Naive thymus-derived CD4-positive, alpha-beta T cell (primary cell): ENCODE results near the gene ADPRHL1. TPM values are rescaled to one million over a fixed set of nuclear protein-coding genes. Genes with fewer than 3 reads are reported as not detected.
A peak's percentile ranks its signal among the peaks of the same experiment; 100 is the strongest.

Experiments used
- ATAC-seq: fragments of 150-1000 bp; cut with Tn5 transposase; 2 replicates; pipeline ENCODE4 v1.10.0; 2021; ENCODE audit warnings: mild to moderate bottlenecking, moderate library complexity
- CTCF ChIA-PET: fragments of 350-600 bp; sonication (Branson Sonifier 250); formaldehyde crosslinking; loops from one replicate; lab custom pipeline; 2021; ENCODE audit warnings: antibody characterized with exemption; lab: Charles Lee
- POLR2A ChIA-PET: fragments of 350-600 bp; sonication (Branson Sonifier 250); formaldehyde crosslinking; loops from one replicate; lab custom pipeline; 2021; ENCODE audit warnings: antibody characterized with exemption, inconsistent platforms; lab: Charles Lee
- DNase-seq, 9 donors: peaks; one replicate each; pipeline versions ENCODE4 v3.0.0 to v3.0.0-alpha.2; 2020 to 2022; ENCODE audit warnings: mixed read lengths in 1 of 9
- H3K27ac ChIP-seq: one replicate; pipeline ENCODE4 v1.7.0; 2013; ENCODE audit warnings: mild to moderate bottlenecking, low read depth, low read length, moderate library complexity
- H3K27me3 ChIP-seq, 2 donors: one replicate each; pipeline ENCODE4 v1.7.0; 2013; ENCODE audit warnings: low read length in 2 of 2, mild to moderate bottlenecking in 2 of 2, moderate library complexity in 2 of 2; ENCODE audit not compliant: control insufficient read depth in 2 of 2, insufficient read depth in 2 of 2
- H3K36me3 ChIP-seq, 3 experiments: 1 replicate in 2 of 3; 2 replicates in 1 of 3; pipeline ENCODE4 v1.7.0; 2013; ENCODE audit warnings: low read length in 3 of 3, mild to moderate bottlenecking in 3 of 3, moderate library complexity in 1 of 3; ENCODE audit not compliant: insufficient read depth in 3 of 3, control insufficient read depth in 2 of 3
- H3K4me1 ChIP-seq, 2 donors: one replicate each; pipeline ENCODE4 v1.7.0; 2013; ENCODE audit warnings: low read length in 2 of 2, mild to moderate bottlenecking in 2 of 2, moderate library complexity in 1 of 2; ENCODE audit not compliant: control insufficient read depth in 2 of 2, insufficient read depth in 2 of 2
- H3K4me3 ChIP-seq: 2 replicates; pipeline ENCODE4 v1.7.0; 2013; ENCODE audit warnings: mild to moderate bottlenecking, low read length
- H3K9me3 ChIP-seq, 3 experiments: 1 replicate in 2 of 3; 2 replicates in 1 of 3; pipeline ENCODE4 v1.7.0; 2013; ENCODE audit warnings: low read length in 3 of 3; ENCODE audit not compliant: control insufficient read depth in 2 of 3
- H3K27ac Mint-ChIP-seq, 9 donors: one replicate each; pipeline ENCODE4 v1.8.0; 2020 to 2022; ENCODE audit warnings: mixed read lengths in 9 of 9, mild to moderate bottlenecking in 8 of 9, moderate library complexity in 5 of 9, inconsistent platforms in 2 of 9
- H3K27me3 Mint-ChIP-seq, 5 donors: one replicate each; pipeline ENCODE4 v1.8.0; 2021 to 2022; ENCODE audit warnings: mixed read lengths in 5 of 5, mild to moderate bottlenecking in 1 of 5
- H3K36me3 Mint-ChIP-seq, 5 donors: one replicate each; pipeline ENCODE4 v1.8.0; 2020 to 2022; ENCODE audit warnings: mixed read lengths in 5 of 5, mild to moderate bottlenecking in 3 of 5, inconsistent platforms in 1 of 5
- H3K4me1 Mint-ChIP-seq, 7 donors: one replicate each; pipeline ENCODE4 v1.8.0; 2020 to 2022; ENCODE audit warnings: mixed read lengths in 7 of 7, mild to moderate bottlenecking in 3 of 7, inconsistent platforms in 1 of 7
- H3K4me3 Mint-ChIP-seq, 10 donors: one replicate each; pipeline ENCODE4 v1.8.0; 2020 to 2022; ENCODE audit warnings: mild to moderate bottlenecking in 10 of 10, mixed read lengths in 10 of 10, moderate library complexity in 6 of 10, inconsistent platforms in 2 of 10
- H3K9me3 Mint-ChIP-seq, 11 donors: one replicate each; pipeline ENCODE4 v1.8.0; 2020 to 2022; ENCODE audit warnings: mixed read lengths in 11 of 11, mild to moderate bottlenecking in 4 of 11, inconsistent platforms in 1 of 11, moderate library complexity in 1 of 11
- intact Hi-C, 2 donors: fragments of 100-400 bp; cut with micrococcal nuclease; formaldehyde crosslinking; loops; one replicate each; pipeline ENCODE4 v1.15.1; 2023
- polyA plus RNA-seq, 2 donors: library from polyadenylated mRNA; unstranded; fragments of 300-500 nt; fragmentation: Illumina TruSeq; gene quantifications; one replicate each; pipeline ENCODE4 v1.2.3, GENCODE V29; 2021
- total RNA-seq, 6 experiments: library from RNA in 5 of 6; stranded (reverse) in 5 of 6; gene quantifications; 1 replicate in 5 of 6; 2 replicates in 1 of 6; pipeline ENCODE4 v1.2.3 and lab custom pipeline; 2021 to 2026

Gene ADPRHL1
- total and polyA plus RNA-seq, 7 experiments from 2014 or later: 0.12 to 2.0 (median 1.1) TPM; not detected in 1

DNA sequence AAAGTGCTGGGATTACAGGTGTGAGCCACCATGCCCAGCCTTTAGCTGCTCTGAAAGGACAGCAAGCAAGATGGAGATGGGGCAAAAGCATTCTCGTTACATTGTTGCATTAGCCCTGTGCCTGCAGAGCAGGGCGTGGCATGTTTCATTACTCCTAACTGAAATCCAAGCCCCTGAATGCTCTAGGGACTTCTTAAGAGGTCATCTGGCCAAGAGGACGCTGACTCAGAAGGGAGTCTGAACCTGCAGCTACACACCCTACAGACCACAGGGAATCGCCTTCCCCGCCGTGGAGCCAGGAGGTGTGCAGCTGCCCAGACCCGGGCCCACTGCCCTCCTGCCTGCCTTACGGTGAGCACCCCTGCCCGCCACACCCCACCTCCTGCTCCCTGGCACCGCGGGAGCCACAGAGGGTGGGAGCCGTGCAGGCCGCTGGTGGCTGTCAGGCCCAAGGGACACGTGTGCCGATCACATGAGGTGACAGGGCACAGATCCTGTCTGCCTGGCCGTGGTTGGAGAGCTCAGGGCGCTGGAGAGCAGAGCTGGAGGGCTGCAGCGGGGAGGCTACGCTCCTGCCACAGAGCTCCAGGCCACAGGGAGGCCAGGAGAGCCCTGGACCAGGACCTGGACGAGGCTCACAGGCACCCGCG is 27.2 kb downstream of the ADPRHL1 start:
- no peak overlapping the region for H3K4me3 Mint-ChIP-seq
- peaks cover 0 to 6% (median 0%) of the 10 kb centered on the region in 5 donors for H3K36me3 Mint-ChIP-seq
- Histone ChIP-seq H3K9me3 (no peaks in the 10 kb centered on the region), H3K27me3 (no peaks in the 10 kb centered on the region), H3K27ac (no peak overlapping the region), H3K4me3 (no peak overlapping the region), H3K4me1 (no peaks in the 10 kb centered on the region), H3K36me3 (no peaks in the 10 kb centered on the region)
- CTCF ChIA-PET: no interaction called here
- no peak for ATAC-seq
- POLR2A ChIA-PET: no interaction called here
- peaks cover 0 to 5% (median 0%) of the 10 kb centered on the region in 5 donors for H3K27me3 Mint-ChIP-seq
- DNase-seq: no peak
- no peaks in the 10 kb centered on the region for H3K9me3 Mint-ChIP-seq
- intact Hi-C loops: no loop called here
- no peak overlapping the region for H3K27ac Mint-ChIP-seq
- no peaks in the 10 kb centered on the region for H3K4me1 Mint-ChIP-seq

DNA sequence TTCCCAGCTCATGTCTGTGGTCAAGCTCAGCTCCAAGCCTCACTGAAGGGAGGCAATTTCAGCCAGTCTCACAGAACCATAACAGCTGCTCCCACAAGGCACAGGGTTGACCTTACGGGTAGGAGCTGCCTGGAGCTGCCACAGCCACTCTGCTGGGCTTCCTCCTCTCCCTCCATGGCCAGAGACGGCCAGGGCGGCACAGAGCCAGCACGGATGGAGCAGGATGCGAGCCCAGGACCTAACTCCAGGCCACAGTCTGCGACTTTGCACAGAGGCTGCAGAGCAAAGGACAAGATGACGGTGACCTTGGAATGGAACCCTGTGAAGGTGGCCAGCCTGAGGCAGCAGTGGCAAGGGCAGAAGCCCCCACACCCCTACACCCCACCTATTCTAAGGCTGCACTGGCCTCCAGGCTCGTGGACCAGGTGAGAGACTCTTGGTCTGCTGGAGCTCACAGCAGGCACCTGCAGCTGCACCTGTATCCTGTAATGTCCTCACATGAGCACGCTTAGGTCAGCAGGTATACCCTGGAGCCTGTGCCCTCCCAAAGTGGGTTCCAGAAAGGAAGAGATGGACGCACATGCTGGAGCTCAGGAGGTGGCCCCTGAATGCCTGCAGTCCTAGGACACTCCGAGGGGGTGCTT is 29.6 kb downstream of the ADPRHL1 start:
- Histone ChIP-seq H3K9me3 (no peaks in the 10 kb centered on the region), H3K27me3 (no peaks in the 10 kb centered on the region), H3K36me3 (no peaks in the 10 kb centered on the region), H3K27ac (no peak overlapping the region), H3K4me1 (no peaks in the 10 kb centered on the region), H3K4me3 (no peak overlapping the region)
- H3K4me1 Mint-ChIP-seq: no peaks in the 10 kb centered on the region
- peaks cover 0 to 20% (median 0%) of the 10 kb centered on the region in 5 donors for H3K27me3 Mint-ChIP-seq
- ChIA-PET CTCF (no interaction called here), POLR2A (no interaction called here)
- H3K4me3 Mint-ChIP-seq: no peak overlapping the region
- intact Hi-C loops: no loop called here
- no peaks in the 10 kb centered on the region for H3K9me3 Mint-ChIP-seq
- H3K36me3 Mint-ChIP-seq: peaks cover 0 to 6% (median 0%) of the 10 kb centered on the region in 5 donors
- ATAC-seq: peak; percentile 4
- DNase-seq: no peak
- no peak overlapping the region for H3K27ac Mint-ChIP-seq

DNA sequence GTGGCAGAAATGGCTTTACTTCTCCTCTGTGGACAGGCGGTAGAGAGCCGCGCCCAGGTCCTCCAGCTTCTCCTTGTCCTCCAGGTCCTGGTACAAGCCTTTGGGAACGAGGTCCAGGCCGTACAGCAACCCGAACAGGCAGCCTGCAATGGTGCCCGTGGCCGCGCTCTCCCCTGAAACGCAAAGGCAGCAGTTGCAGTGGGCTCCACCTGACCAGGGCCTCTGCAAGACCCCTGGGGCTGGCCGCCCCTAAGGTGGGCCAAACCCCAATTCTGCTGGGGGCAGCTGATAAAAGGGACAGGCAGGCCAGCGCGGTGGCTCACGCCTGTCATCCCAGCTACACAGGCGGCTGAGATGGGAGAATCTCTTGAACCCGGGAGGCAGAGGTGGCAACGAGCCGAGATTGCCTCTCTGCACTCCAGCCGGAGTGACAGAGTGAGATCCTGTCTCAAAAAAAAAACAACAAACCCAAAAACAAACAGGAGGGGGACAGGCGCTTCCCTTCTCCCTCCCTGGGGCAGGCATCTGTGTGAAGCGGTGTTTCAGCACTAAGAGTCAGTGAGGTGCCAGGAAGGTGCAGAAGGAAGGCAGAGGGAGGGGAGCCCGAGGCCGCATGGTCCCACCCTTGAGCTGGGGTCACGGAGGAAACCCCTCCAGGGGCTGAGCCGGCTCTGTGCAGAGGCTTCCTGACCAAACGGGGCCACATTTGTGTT is 30.3 kb downstream of the ADPRHL1 start:
- no peaks in the 10 kb centered on the region for H3K36me3 ChIP-seq
- Mint-ChIP-seq H3K4me1 (no peaks in the 10 kb centered on the region), H3K27ac (no peak overlapping the region), H3K36me3 (peaks cover 0 to 6% (median 0%) of the 10 kb centered on the region in 5 donors), H3K4me3 (no peak overlapping the region), H3K27me3 (peaks cover 0 to 25% (median 0%) of the 10 kb centered on the region in 5 donors), H3K9me3 (no peaks in the 10 kb centered on the region)
- ChIA-PET CTCF (no interaction called here), POLR2A (no interaction called here)
- ATAC-seq (peak; percentile 26), DNase-seq (no peak)
- intact Hi-C loops: no loop called here
- no peaks in the 10 kb centered on the region for H3K9me3 ChIP-seq
- H3K4me1 ChIP-seq: no peaks in the 10 kb centered on the region
- H3K27me3 ChIP-seq: no peaks in the 10 kb centered on the region
- H3K27ac ChIP-seq: no peak overlapping the region
- H3K4me3 ChIP-seq: no peak overlapping the region

DNA sequence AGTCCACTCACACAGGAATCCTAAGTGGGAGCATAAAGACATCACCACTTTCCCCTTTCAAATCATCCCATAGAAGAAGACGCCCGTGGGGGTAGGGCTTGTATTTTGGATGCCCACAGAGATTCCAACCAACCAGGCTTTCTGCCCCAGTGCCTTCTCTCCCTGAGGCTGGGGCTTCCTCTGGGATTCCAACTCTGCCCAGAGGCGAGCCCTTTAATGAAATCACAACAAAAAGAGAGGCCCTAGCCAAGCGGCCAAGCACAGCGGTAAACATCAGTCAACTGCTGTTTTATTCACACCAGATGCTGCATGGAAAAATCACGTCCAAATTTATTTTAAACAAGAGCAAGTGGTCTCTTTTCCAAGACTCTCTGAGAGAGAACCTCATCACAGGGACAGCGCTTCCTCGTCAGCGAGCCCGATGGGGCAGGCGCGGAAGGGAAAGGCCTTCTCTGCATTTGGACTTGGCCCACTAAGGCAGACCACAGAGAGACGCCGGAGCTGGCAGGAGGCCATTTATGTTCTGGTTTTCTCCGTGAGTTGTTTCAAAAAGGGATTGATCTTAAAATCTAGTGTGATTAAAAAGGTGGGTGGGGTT is 31.5 kb downstream of the ADPRHL1 start:
- intact Hi-C loops: no loop called here

DNA sequence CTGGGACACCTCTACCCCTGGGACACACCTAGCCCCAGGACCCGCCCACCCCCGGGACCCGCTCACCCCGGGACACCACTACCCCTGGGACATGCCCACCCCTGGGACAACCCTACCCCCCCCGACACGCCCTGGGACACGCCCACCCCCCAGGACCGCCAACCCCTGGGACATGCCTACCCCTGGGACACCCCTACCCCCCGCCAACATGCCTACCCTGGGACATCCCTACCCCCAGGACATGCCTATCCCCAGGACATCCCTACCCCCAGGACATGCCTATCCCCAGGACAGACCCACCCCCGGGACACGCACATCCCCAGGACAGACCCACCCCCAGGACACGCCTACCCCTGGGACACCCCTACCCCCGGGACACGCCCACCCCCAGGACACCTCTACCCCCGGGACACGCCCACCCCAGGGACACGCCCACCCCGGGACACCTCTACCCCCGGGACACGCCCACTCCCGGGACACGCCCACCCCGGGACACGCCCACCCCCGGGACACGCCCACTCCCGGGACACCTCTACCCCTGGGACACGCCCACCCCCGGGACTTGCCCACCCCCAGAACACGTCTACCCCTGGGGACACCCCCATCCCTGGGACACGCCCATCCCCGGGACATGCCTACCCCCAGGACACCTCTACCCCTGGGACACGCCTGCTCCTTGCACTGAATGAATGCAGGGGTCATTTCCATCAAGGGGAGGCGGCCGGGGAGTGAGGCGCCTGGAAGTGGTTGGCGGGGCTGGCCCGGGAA is 32.3 kb downstream of the ADPRHL1 start:
- Histone ChIP-seq H3K36me3 (no peaks in the 10 kb centered on the region), H3K4me1 (no peaks in the 10 kb centered on the region), H3K27ac (no peak overlapping the region), H3K9me3 (no peaks in the 10 kb centered on the region), H3K4me3 (no peak overlapping the region), H3K27me3 (no peaks in the 10 kb centered on the region)
- Mint-ChIP-seq H3K4me1 (no peaks in the 10 kb centered on the region), H3K4me3 (no peak overlapping the region), H3K36me3 (no peaks in the 10 kb centered on the region), H3K9me3 (no peaks in the 10 kb centered on the region), H3K27ac (no peak overlapping the region), H3K27me3 (peaks cover 0 to 32% (median 4%) of the 10 kb centered on the region in 5 donors)
- intact Hi-C loops: no loop called here
- ATAC-seq: no peak
- POLR2A ChIA-PET: no interaction called here
- DNase-seq: no peak
- CTCF ChIA-PET: no interaction called here

More for the DNA sequence above, 31.5 kb downstream of the ADPRHL1 start:
- Histone ChIP-seq H3K4me3 (no peak overlapping the region), H3K9me3 (no peaks in the 10 kb centered on the region), H3K4me1 (no peaks in the 10 kb centered on the region), H3K27ac (no peak overlapping the region), H3K27me3 (no peaks in the 10 kb centered on the region), H3K36me3 (no peaks in the 10 kb centered on the region)
- no peak overlapping the region for H3K4me3 Mint-ChIP-seq
- no peak for DNase-seq
- no peaks in the 10 kb centered on the region for H3K9me3 Mint-ChIP-seq
- no peak overlapping the region for H3K27ac Mint-ChIP-seq
- peaks cover 0 to 27% (median under 1%) of the 10 kb centered on the region in 5 donors for H3K27me3 Mint-ChIP-seq
- no peaks in the 10 kb centered on the region for H3K4me1 Mint-ChIP-seq
- H3K36me3 Mint-ChIP-seq: peaks cover 0 to 4% (median 0%) of the 10 kb centered on the region in 5 donors
- POLR2A ChIA-PET: no interaction called here
- CTCF ChIA-PET: no interaction called here
- ATAC-seq: no peak

DNA sequence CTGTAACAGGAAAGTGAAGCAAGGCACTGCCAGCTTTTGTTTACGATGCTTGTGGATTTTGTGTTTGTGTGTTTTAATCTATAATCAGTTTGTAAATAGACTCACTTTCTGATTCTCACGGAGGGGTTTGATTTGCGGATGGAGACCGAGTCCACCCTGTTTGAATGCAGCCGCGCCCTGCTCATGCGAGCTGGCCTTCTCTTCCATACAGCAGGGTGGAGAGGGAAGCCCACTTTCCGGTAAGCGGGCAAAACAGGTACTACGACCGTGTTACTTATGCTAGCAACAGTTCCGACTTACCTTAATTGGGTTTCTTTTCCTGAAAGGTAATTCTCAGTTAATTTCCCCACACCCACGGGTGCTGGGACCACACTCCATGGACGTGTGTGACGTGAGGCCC is 33.1 kb downstream of the ADPRHL1 start:
- H3K4me3 ChIP-seq: no peak overlapping the region
- H3K4me1 ChIP-seq: no peaks in the 10 kb centered on the region
- Mint-ChIP-seq H3K4me3 (no peak overlapping the region), H3K27ac (no peak overlapping the region), H3K4me1 (no peaks in the 10 kb centered on the region), H3K9me3 (no peaks in the 10 kb centered on the region), H3K27me3 (peaks cover 0 to 32% (median 4%) of the 10 kb centered on the region in 5 donors), H3K36me3 (no peaks in the 10 kb centered on the region)
- DNase-seq (no peak), ATAC-seq (no peak)
- intact Hi-C loops: no loop called here
- ChIA-PET POLR2A (no interaction called here), CTCF (no interaction called here)
- H3K27ac ChIP-seq: no peak overlapping the region
- H3K27me3 ChIP-seq: no peaks in the 10 kb centered on the region
- no peaks in the 10 kb centered on the region for H3K9me3 ChIP-seq
- no peaks in the 10 kb centered on the region for H3K36me3 ChIP-seq
